HG03520 (cell line): ENCODE measurements around the gene AFAP1L2.
"Not testable (repeated sequence)": the region's sequence is repeated elsewhere in the genome, so short reads cannot be mapped to it uniquely, and the experiment has no call there.

ENCODE experiments used
- ATAC-seq: cut with Tn5 transposase; IDR thresholded peaks from one replicate; pipeline ENCODE4 v1.9.1; 2021; ENCODE audit warnings: mild to moderate bottlenecking, moderate library complexity; ENCODE audit not compliant: unreplicated experiment

AFAP1L2 gene

GRCh38 chr10:114364726-114365125, 39.6 kb downstream of the AFAP1L2 start:
- no peak for ATAC-seq

- ATAC-seq: no peak
Measured at GRCh38 chr10:114363745-114364454, 40.4 kb downstream of the AFAP1L2 start.

- no peak for ATAC-seq
Measured at GRCh38 chr10:114362826-114363355, 41.4 kb downstream of the AFAP1L2 start.

- no peak for ATAC-seq
Measured at GRCh38 chr10:114359953-114360345, 44.4 kb downstream of the AFAP1L2 start.

GRCh38 chr10:114359041-114359952, 45.0 kb downstream of the AFAP1L2 start:
- ATAC-seq: no peak

GRCh38 chr10:114357515-114357996, 46.7 kb downstream of the AFAP1L2 start:
- ATAC-seq: no peak

- ATAC-seq: no peak
Measured at GRCh38 chr10:114356751-114357514, 47.4 kb downstream of the AFAP1L2 start.

- no peak for ATAC-seq
Measured at GRCh38 chr10:114356126-114356525, 48.2 kb downstream of the AFAP1L2 start.

GRCh38 chr10:114353383-114353782, 50.9 kb downstream of the AFAP1L2 start:
- ATAC-seq: no peak

- no peak for ATAC-seq
Measured at GRCh38 chr10:114352653-114353298, 51.5 kb downstream of the AFAP1L2 start.

GRCh38 chr10:114350751-114351150, 53.6 kb downstream of the AFAP1L2 start:
- ATAC-seq: no peak

- ATAC-seq: no peak
Measured at GRCh38 chr10:114349522-114350215, 54.6 kb downstream of the AFAP1L2 start.

GRCh38 chr10:114349071-114349470, 55.2 kb downstream of the AFAP1L2 start:
- ATAC-seq: not testable (repeated sequence)

GRCh38 chr10:114347791-114348190, 56.5 kb downstream of the AFAP1L2 start:
- ATAC-seq: no peak

- no peak for ATAC-seq
Measured at GRCh38 chr10:114347241-114347640, 57.1 kb downstream of the AFAP1L2 start.

GRCh38 chr10:114346176-114347031, 57.9 kb downstream of the AFAP1L2 start:
- ATAC-seq: no peak

GRCh38 chr10:114345701-114346100, 58.6 kb downstream of the AFAP1L2 start:
- ATAC-seq: no peak

GRCh38 chr10:114343623-114344505, 60.4 kb downstream of the AFAP1L2 start:
- ATAC-seq: no peak
